Measurements from ENCODE around the gene ORAI2. TPM values are rescaled to one million over a fixed set of nuclear protein-coding genes. Genes with fewer than 3 reads are reported as not detected.

ORAI2 gene
- total RNA-seq, 2 donors from 2014 or later = 37.8 to 42.2 TPM

Other genes with a start within 250 kb of the ORAI2 start
- gene SH2B2, start 146.7 kb upstream of the ORAI2 start, total RNA-seq = 1 to 10 TPM; 5.0 to 6.8 TPM
- gene SPDYE6, start 77.1 kb upstream of the ORAI2 start, total RNA-seq = not detected
- 10 to 100 TPM; 30.6 to 35.7 TPM for gene PRKRIP1, start 37.2 kb upstream of the ORAI2 start, total RNA-seq
- 10 to 100 TPM in 1 of 2 donors, 1 to 10 TPM in 1; 9.1 to 11.8 TPM for gene ALKBH4, start 31.3 kb downstream of the ORAI2 start, total RNA-seq
- gene LRWD1, start 31.4 kb downstream of the ORAI2 start, total RNA-seq = 10 to 100 TPM; 13.1 to 13.6 TPM
- 10 to 100 TPM; 40.5 to 53.5 TPM for gene POLR2J, start 45.3 kb downstream of the ORAI2 start, total RNA-seq
- 10 to 100 TPM; 20.0 to 29.8 TPM for gene RASA4B, start 84.2 kb downstream of the ORAI2 start, total RNA-seq
- 10 to 100 TPM; 24.8 to 37.9 TPM for gene UPK3BL2, start 110.1 kb downstream of the ORAI2 start, total RNA-seq
- not detected for gene SPDYE2, start 117.7 kb downstream of the ORAI2 start, total RNA-seq
- gene POLR2J3, start 139.0 kb downstream of the ORAI2 start, total RNA-seq = 10 to 100 TPM; 37.5 to 67.1 TPM
- 10 to 100 TPM; 52.0 to 79.2 TPM for gene RASA4, start 183.2 kb downstream of the ORAI2 start, total RNA-seq
- gene UPK3BL1, start 209.2 kb downstream of the ORAI2 start, total RNA-seq = 10 to 100 TPM; 13.3 to 58.8 TPM
- not detected for gene SPDYE2B, start 216.7 kb downstream of the ORAI2 start, total RNA-seq
- 10 to 100 TPM; 11.4 to 23.4 TPM for gene POLR2J2, start 238.1 kb downstream of the ORAI2 start, total RNA-seq